A549 (cell line): ENCODE data around the gene USP3. TPM values are rescaled to one million over a fixed set of nuclear protein-coding genes. Genes with fewer than 3 reads are reported as not detected.

Experiments used
- ATAC-seq, 2 experiments: fragments of 200-7000 bp in 1 of 2; fragments of >200 bp in 1 of 2; cut with Nextera tagmentation in 1 of 2; cut with Tn5 transposase in 1 of 2; 3 replicates each; pipeline versions ENCODE4 v1.8.0 to v1.9.1; 2018 to 2020; ENCODE audit warnings: mild to moderate bottlenecking in 1 of 2, moderate library complexity in 1 of 2
- CTCF ChIA-PET: fragments of 300-600 bp; sonication (Branson Sonifier 250); formaldehyde crosslinking; extraction: SDS; loops from one replicate; lab custom pipeline; 2021; ENCODE audit warnings: antibody characterized with exemption, inconsistent platforms; lab: Yijun Ruan, JAX
- POLR2A ChIA-PET: fragments of 350-600 bp; formaldehyde crosslinking; extraction: SDS; loops from one replicate; lab custom pipeline; 2021; ENCODE audit warnings: antibody characterized with exemption, inconsistent platforms; lab: Yijun Ruan, JAX
- DNase-seq, 2 experiments: peaks; one replicate each; pipeline versions ENCODE4 v3.0.0 to v3.0.0-alpha.2; 2011 to 2016; ENCODE audit warnings: low read depth in 1 of 2, low spot score in 1 of 2
- FAIRE-seq: peaks from 2 replicates; lab custom pipeline; 2011; peaks lifted over from hg19 to GRCh38; lab: Jason Lieb, UNC
- H3K27ac ChIP-seq, 2 experiments: fragments of >200 bp; sonication (Bioruptor Twin); formaldehyde crosslinking; 3 replicates each; pipeline ENCODE4 v1.5.1; 2016 to 2017
- H3K4me1 ChIP-seq: fragments of >200 bp; sonication (Bioruptor Twin); formaldehyde crosslinking; 3 replicates; pipeline ENCODE4 v1.6.1; 2016
- H3K4me2 ChIP-seq: fragments of >200 bp; sonication (Bioruptor Twin); formaldehyde crosslinking; 3 replicates; pipeline ENCODE4 v1.6.1; 2016
- H3K4me3 ChIP-seq: fragments of >200 bp; sonication (Bioruptor Twin); formaldehyde crosslinking; 3 replicates; pipeline ENCODE4 v1.5.1; 2016
- H3K9me3 ChIP-seq: fragments of >200 bp; sonication (Bioruptor Twin); formaldehyde crosslinking; 3 replicates; pipeline ENCODE4 v1.6.1; 2016
- BHLHE40 ChIP-seq: IDR thresholded peaks from 2 replicates; pipeline ENCODE4 v1.6.1; 2012; ENCODE audit warnings: low read depth, low read length, inconsistent platforms
- EHMT2 ChIP-seq: fragments of 200-600 bp; sonication (generic); IDR thresholded peaks from 2 replicates; pipeline ENCODE4 v1.6.1; 2016; ENCODE audit warnings: antibody characterized with exemption, low read depth, mild to moderate bottlenecking, moderate library complexity
- EP300 ChIP-seq, 2 experiments: fragments of >200 bp; sonication (Bioruptor Twin); formaldehyde crosslinking; IDR thresholded peaks; 2 replicates in 1 of 2; 3 replicates in 1 of 2; pipeline ENCODE4 v1.6.1; 2016 to 2017
- ESRRA ChIP-seq: fragments of 150-350 bp; IDR thresholded peaks from 2 replicates; pipeline ENCODE4 v1.6.1; 2014; ENCODE audit warnings: mild to moderate bottlenecking, low read length, borderline replicate concordance
- FOSB ChIP-seq: fragments of 250-450 bp; sonication (Bioruptor Pico); IDR thresholded peaks from 2 replicates; pipeline ENCODE4 v1.5.0; 2020; ENCODE audit warnings: mild to moderate bottlenecking, moderate library complexity
- GATA3 ChIP-seq: IDR thresholded peaks from 2 replicates; pipeline ENCODE4 v1.6.1; 2012; ENCODE audit warnings: borderline replicate concordance
- HES2 ChIP-seq: fragments of >200 bp; sonication (Bioruptor Twin); formaldehyde crosslinking; IDR thresholded peaks from 2 replicates; pipeline ENCODE4 v1.6.1; 2016
- HEYL ChIP-seq: fragments of 250-450 bp; sonication (Bioruptor Pico); IDR thresholded peaks from 2 replicates; pipeline ENCODE4 v1.8.0; 2021; ENCODE audit warnings: mild to moderate bottlenecking, moderate library complexity
- HOXB13 ChIP-seq: fragments of 250-450 bp; sonication (Bioruptor Pico); IDR thresholded peaks from 2 replicates; pipeline ENCODE4 v1.5.0; 2020; ENCODE audit warnings: low read depth, mild to moderate bottlenecking, moderate library complexity
- JUN ChIP-seq, 2 experiments: fragments of >200 bp; sonication (Bioruptor Twin); formaldehyde crosslinking; IDR thresholded peaks; 2 replicates in 1 of 2; 3 replicates in 1 of 2; pipeline ENCODE4 v1.6.1; 2016 to 2017
- JUNB ChIP-seq: fragments of >200 bp; sonication (Bioruptor Twin); formaldehyde crosslinking; IDR thresholded peaks from 2 replicates; pipeline ENCODE4 v1.6.1; 2016
- KDM1A ChIP-seq: fragments of 200-600 bp; sonication (generic); IDR thresholded peaks from 2 replicates; pipeline ENCODE4 v1.6.1; 2016; ENCODE audit warnings: low read depth, mild to moderate bottlenecking
- NR3C1 ChIP-seq: fragments of >200 bp; sonication (Bioruptor Twin); formaldehyde crosslinking; IDR thresholded peaks from 3 replicates; pipeline ENCODE4 v1.6.1; 2017
- PHF8 ChIP-seq: fragments of 200-600 bp; sonication (generic); IDR thresholded peaks from 2 replicates; pipeline ENCODE4 v1.6.1; 2016; ENCODE audit warnings: low read depth, mild to moderate bottlenecking, antibody characterized with exemption, moderate library complexity, borderline replicate concordance
- POLR2A ChIP-seq: IDR thresholded peaks from 2 replicates; pipeline ENCODE4 v1.6.1; 2012; ENCODE audit warnings: mild to moderate bottlenecking, low read length
- POLR2AphosphoS2 ChIP-seq: conservative IDR thresholded peaks from 2 replicates; pipeline ENCODE4 v1.6.1; 2012; ENCODE audit warnings: low read length, improper control_type of control experiment, inconsistent platforms
- RARB ChIP-seq: fragments of 250-450 bp; sonication (Bioruptor Pico); IDR thresholded peaks from 2 replicates; pipeline ENCODE4 v1.8.0; 2021; ENCODE audit warnings: mild to moderate bottlenecking, moderate library complexity
- RCOR1 ChIP-seq: fragments of 150-350 bp; IDR thresholded peaks from 2 replicates; pipeline ENCODE4 v1.6.1; 2014; ENCODE audit warnings: antibody characterized with exemption, low read length, low read depth
- RFX5 ChIP-seq: fragments of 450-650 bp; IDR thresholded peaks from 2 replicates; pipeline ENCODE4 v1.7.1; 2014; ENCODE audit warnings: antibody characterized with exemption, mild to moderate bottlenecking, moderate library complexity
- SMC3 ChIP-seq: fragments of >200 bp; sonication (Bioruptor Twin); formaldehyde crosslinking; IDR thresholded peaks from 3 replicates; pipeline ENCODE4 v1.6.1; 2018; ENCODE audit warnings: inconsistent platforms
- TFCP2L1 ChIP-seq: fragments of 250-450 bp; sonication (Bioruptor Pico); IDR thresholded peaks from 2 replicates; pipeline ENCODE4 v1.5.0; 2021; ENCODE audit warnings: mild to moderate bottlenecking
- TP53 ChIP-seq: fragments of 250-450 bp; sonication (Bioruptor Pico); IDR thresholded peaks from 2 replicates; pipeline ENCODE4 v1.5.0; 2021; ENCODE audit warnings: mild to moderate bottlenecking, moderate library complexity
- ZC3H11A ChIP-seq: fragments of 450-650 bp; IDR thresholded peaks from 2 replicates; pipeline ENCODE4 v1.6.1; 2014; ENCODE audit warnings: antibody characterized with exemption, mild to moderate bottlenecking
- ZFP36 ChIP-seq: fragments of 450-650 bp; IDR thresholded peaks from 2 replicates; pipeline ENCODE4 v1.6.1; 2014; ENCODE audit warnings: borderline replicate concordance; ENCODE audit not compliant: partially characterized antibody
- WGBS: methylation state at CpG from one replicate; pipeline ENCODE4 v1.1.6; 2017; ENCODE audit errors: missing lambda C conversion rate; 5-methylcytosine and 5-hydroxymethylcytosine counted together
- polyA plus RNA-seq, 4 experiments: library from polyadenylated mRNA; depleted of rRNA in 3 of 4; stranded (reverse); fragments of >200 nt; fragmentation: RNase III in 1 of 4; extraction: RNeasy Plus Mini Kit Qiagen cat#74134 plus additional on column Dnase treatment in 1 of 4; gene quantifications; 2 replicates in 3 of 4; 3 replicates in 1 of 4; pipeline ENCODE4 v1.2.3, GENCODE V29; 2011 to 2017
- TF ChIP-seq, protein P1 (sequence below): IDR thresholded peaks from 2 replicates; pipeline ENCODE4 v1.6.1; 2012; ENCODE audit warnings: low read depth, borderline replicate concordance
- TF ChIP-seq, protein P2 (sequence below): fragments of 150-350 bp; IDR thresholded peaks from 2 replicates; pipeline ENCODE4 v1.6.1; 2014; ENCODE audit warnings: low read depth, mild to moderate bottlenecking, low read length

USP3 gene
- polyA plus RNA-seq, 2 of the 4 experiments (the other 2 are of a cell fraction), result 41.8 to 99.1 TPM

DNA sequence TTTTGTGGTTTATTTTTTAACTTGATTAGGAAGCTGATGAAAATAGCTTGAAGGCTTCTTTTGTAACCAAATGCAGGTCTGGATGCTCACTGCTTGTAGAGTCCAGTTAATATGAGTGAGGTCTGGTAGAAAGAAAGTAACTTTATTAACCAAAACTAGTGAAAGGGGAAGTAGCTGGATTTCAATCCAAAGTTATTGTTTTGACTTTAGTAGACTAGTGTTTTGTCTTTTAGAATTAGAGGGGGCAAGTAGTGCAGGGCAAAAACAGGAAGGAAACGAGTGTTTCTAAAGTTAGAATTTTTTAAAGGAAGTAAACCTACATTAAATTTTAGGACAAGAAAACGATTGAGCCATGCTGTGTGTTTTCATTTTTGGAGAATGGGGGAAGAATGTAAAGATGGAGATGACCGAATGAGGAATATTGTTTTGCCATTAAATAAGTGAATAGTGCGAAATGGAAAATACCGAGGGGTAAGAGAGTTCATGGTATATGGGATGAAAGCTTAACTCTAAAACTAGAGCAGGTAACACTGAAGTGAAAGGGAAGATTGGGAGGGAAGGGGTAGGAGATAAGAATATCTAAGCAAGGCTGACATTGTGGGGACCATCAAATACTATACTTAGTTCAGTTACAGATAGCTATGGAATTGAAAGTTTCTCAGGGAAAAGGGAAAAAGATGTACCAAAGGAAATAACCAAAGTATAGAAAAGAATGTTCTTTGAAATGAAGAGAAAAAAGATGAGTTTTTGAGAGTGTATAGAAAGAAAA, 40.0 kb downstream of the USP3 start:
- H3K9me3 ChIP-seq, result no peaks in the 10 kb centered on the region
- no peak overlapping the region for H3K4me3 ChIP-seq
- ATAC-seq (no peak), FAIRE-seq (no peak), DNase-seq (no peak)
- no peak for TF ChIP-seq SMC3
- TF ChIP-seq HOXB13 (CRISPR knock-in tag), result no peak
- TF ChIP-seq RCOR1, result no peak
- TF ChIP-seq ZC3H11A, result no peak
- no peak for TF ChIP-seq EHMT2
- TF ChIP-seq RARB (CRISPR knock-in tag), result no peak
- TF ChIP-seq, protein P1, sequence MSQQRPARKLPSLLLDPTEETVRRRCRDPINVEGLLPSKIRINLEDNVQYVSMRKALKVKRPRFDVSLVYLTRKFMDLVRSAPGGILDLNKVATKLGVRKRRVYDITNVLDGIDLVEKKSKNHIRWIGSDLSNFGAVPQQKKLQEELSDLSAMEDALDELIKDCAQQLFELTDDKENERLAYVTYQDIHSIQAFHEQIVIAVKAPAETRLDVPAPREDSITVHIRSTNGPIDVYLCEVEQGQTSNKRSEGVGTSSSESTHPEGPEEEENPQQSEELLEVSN, result no peak
- no peak for TF ChIP-seq JUNB
- no peak for TF ChIP-seq TFCP2L1 (CRISPR knock-in tag)
- no peak for TF ChIP-seq POLR2A
- TF ChIP-seq ESRRA, result no peak
- TF ChIP-seq GATA3, result no peak
- TF ChIP-seq PHF8, result no peak
- no peak for TF ChIP-seq HEYL (CRISPR knock-in tag)
- no peak for TF ChIP-seq KDM1A
- WGBS, result 83% methylated on average over 5 of the region's 5 CpGs
- POLR2A ChIA-PET, result no interaction called here
- CTCF ChIA-PET, result interaction anchor here (0.6 to 3.4 kb wide), 10 partner anchors 13 to 591 kb away, joined by 3 to 14 read pairs (median 4); partner anchors contain the start of gene USP3
- peaks cover 25% of the 10 kb centered on the region; the same call in 2 of the 3 replicates for H3K4me1 ChIP-seq
- H3K4me2 ChIP-seq, result no peak overlapping the region
- H3K27ac ChIP-seq, result no peak overlapping the region

GRCh38 chr15:63545520-63545919, 41.1 kb downstream of the USP3 start:
- DNase-seq, result no peak
- TF ChIP-seq BHLHE40 (no peak), NR3C1 (no peak), FOSB (CRISPR knock-in tag) (no peak), RFX5 (no peak), POLR2AphosphoS2 (no peak), PHF8 (no peak), ZC3H11A (no peak), TFCP2L1 (CRISPR knock-in tag) (no peak), EP300 (IDR thresholded peaks at IDR 0.05) (no peak), HES2 (no peak), TP53 (CRISPR knock-in tag) (no peak), ZFP36 (no peak), SMC3 (no peak), JUN (IDR thresholded peaks at IDR 0.05) (no peak), RARB (CRISPR knock-in tag) (no peak), HOXB13 (CRISPR knock-in tag) (no peak), GATA3 (no peak)
- TF ChIP-seq, protein P2, sequence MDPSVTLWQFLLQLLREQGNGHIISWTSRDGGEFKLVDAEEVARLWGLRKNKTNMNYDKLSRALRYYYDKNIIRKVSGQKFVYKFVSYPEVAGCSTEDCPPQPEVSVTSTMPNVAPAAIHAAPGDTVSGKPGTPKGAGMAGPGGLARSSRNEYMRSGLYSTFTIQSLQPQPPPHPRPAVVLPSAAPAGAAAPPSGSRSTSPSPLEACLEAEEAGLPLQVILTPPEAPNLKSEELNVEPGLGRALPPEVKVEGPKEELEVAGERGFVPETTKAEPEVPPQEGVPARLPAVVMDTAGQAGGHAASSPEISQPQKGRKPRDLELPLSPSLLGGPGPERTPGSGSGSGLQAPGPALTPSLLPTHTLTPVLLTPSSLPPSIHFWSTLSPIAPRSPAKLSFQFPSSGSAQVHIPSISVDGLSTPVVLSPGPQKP, result no peak
- Histone ChIP-seq H3K4me3 (no peak overlapping the region), H3K27ac (no peak overlapping the region), H3K4me2 (no peak overlapping the region), H3K9me3 (no peaks in the 10 kb centered on the region), H3K4me1 (peaks cover 15% of the 10 kb centered on the region; the same call in 2 of the 3 replicates)
- FAIRE-seq, result no peak
- ATAC-seq, result 0 out of 6 replicates have a peak, but pooled peaks of 1 of the 2 experiments have one; percentile 23
- 92% methylated on average over 10 of the region's 10 CpGs for WGBS
- ChIA-PET CTCF (interaction anchor here (0.8 to 3.4 kb wide), 10 partner anchors 8 to 82 kb away, joined by 3 to 14 read pairs (median 4); no protein-coding TSS in a partner anchor), POLR2A (interaction anchor here (1.0 kb wide), 1 partner anchor 41 kb away, joined by 7 read pairs; the partner anchor contains the start of gene USP3)
